ENCODE data around the gene NFX1. TPM values are rescaled to one million over a fixed set of nuclear protein-coding genes. Genes with fewer than 3 reads are reported as not detected.
A peak's percentile ranks its signal among the peaks of the same experiment; 100 is the strongest.

Gene NFX1
- total RNA-seq, 1 experiment from 2014 or later: 15.4 TPM

DNA sequence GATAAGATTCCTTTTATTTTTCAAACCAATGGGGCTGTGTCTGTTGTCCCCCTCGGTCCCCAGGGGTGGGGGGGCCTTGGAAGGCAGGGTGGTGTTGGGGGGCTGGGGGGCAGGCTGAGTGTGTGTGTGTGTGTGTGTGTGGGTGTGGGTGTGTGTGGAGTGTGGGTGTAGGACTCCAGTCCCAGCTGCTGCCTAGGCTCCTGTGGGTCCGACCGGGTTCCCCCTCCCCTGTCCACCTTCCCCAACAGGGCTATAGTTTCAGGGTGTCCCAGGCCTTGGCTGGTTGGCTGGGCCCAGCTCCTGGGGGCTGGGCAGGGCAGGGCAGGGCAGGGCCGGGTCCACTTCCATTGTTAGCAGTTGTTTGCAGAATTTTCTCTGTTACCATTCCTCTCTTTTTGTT, 2.1 kb upstream of the NFX1 start:
- no peak overlapping the region for H3K27ac ChIP-seq (ENCODE audit: low read length)
- H3K9me2 ChIP-seq (replicated peaks; ENCODE audit: low read length): no peaks in the 10 kb centered on the region
- H3F3A ChIP-seq (ENCODE audit: low read length, unreplicated experiment): peaks cover 6% of the 10 kb centered on the region
- CTCF ChIA-PET: no interaction called here
- H3K9ac ChIP-seq (ENCODE audit: low read length): no peak overlapping the region
- no peaks in the 10 kb centered on the region for H3K9me3 ChIP-seq (ENCODE audit: low read length)
- H3K27me3 ChIP-seq (ENCODE audit: low read length): no peaks in the 10 kb centered on the region
- H3K36me3 ChIP-seq (ENCODE audit: low read depth, low read length): peaks cover 3% of the 10 kb centered on the region
- TF ChIP-seq EZH2phosphoT487 (IDR thresholded peaks at IDR 0.05; ENCODE audit: borderline replicate concordance, low read length): no peak
- TF ChIP-seq CTCF (conservative IDR thresholded peaks at IDR 0.05; ENCODE audit: low read depth, low read length): no peak
- no peak for TF ChIP-seq EZH2 (IDR thresholded peaks at IDR 0.05; ENCODE audit: low read length, unreplicated experiment)
- BruUV-seq (replicated peaks): no TSS peak
- H3K4me2 ChIP-seq (ENCODE audit: low read length): no peak overlapping the region
- POLR2A ChIA-PET (ENCODE audit: unreplicated experiment): interaction anchor here (0.7 kb wide), 1 partner anchor 121 kb away, joined by 4 read pairs; the partner anchor contains the start of gene B4GALT1
- DNase-seq (no peak), ATAC-seq (no peak)
- H3K4me1 ChIP-seq (ENCODE audit: insufficient read depth, low read length): peaks cover 17% of the 10 kb centered on the region
- H3K79me2 ChIP-seq (ENCODE audit: low read length): peaks cover 29% of the 10 kb centered on the region
- H4K20me1 ChIP-seq (ENCODE audit: low read length): no peaks in the 10 kb centered on the region
- intact Hi-C loops (cut with micrococcal nuclease): no loop called here
- H3K4me3 ChIP-seq (ENCODE audit: low read length): no peak overlapping the region
- no peak overlapping the region for H2AFZ ChIP-seq (ENCODE audit: low read length)

GRCh38 chr9:33288828-33289483, 1.4 kb upstream of the NFX1 start:
- Histone ChIP-seq H3K79me2 (ENCODE audit: low read length) (peaks cover 36% of the 10 kb centered on the region), H3K4me3 (ENCODE audit: low read length) (no peak overlapping the region), H4K20me1 (ENCODE audit: low read length) (no peaks in the 10 kb centered on the region), H3K27me3 (ENCODE audit: low read length) (no peaks in the 10 kb centered on the region), H3K4me1 (ENCODE audit: insufficient read depth, low read length) (peaks cover 17% of the 10 kb centered on the region), H3F3A (ENCODE audit: low read length, unreplicated experiment) (peaks cover 6% of the 10 kb centered on the region), H3K9ac (ENCODE audit: low read length) (peak overlapping the region; percentile 98; the same call in 1 of the 2 replicates), H3K9me2 (replicated peaks; ENCODE audit: low read length) (no peaks in the 10 kb centered on the region), H3K36me3 (ENCODE audit: low read depth, low read length) (peaks cover 3% of the 10 kb centered on the region), H2AFZ (ENCODE audit: low read length) (no peak overlapping the region), H3K4me2 (ENCODE audit: low read length) (peak overlapping the region; percentile 89; the same call in 1 of the 2 replicates), H3K27ac (ENCODE audit: low read length) (no peak overlapping the region), H3K9me3 (ENCODE audit: low read length) (no peaks in the 10 kb centered on the region)
- intact Hi-C loops (cut with micrococcal nuclease): no loop called here
- ATAC-seq: no peak
- ChIA-PET CTCF (no interaction called here), POLR2A (ENCODE audit: unreplicated experiment) (no interaction called here)
- no TSS peak for BruUV-seq (replicated peaks)
- no peak for DNase-seq
- no peak for TF ChIP-seq CTCF (conservative IDR thresholded peaks at IDR 0.05; ENCODE audit: low read depth, low read length)
- TF ChIP-seq EZH2 (IDR thresholded peaks at IDR 0.05; ENCODE audit: low read length, unreplicated experiment): no peak
- TF ChIP-seq EZH2phosphoT487 (IDR thresholded peaks at IDR 0.05; ENCODE audit: borderline replicate concordance, low read length): no peak

DNA sequence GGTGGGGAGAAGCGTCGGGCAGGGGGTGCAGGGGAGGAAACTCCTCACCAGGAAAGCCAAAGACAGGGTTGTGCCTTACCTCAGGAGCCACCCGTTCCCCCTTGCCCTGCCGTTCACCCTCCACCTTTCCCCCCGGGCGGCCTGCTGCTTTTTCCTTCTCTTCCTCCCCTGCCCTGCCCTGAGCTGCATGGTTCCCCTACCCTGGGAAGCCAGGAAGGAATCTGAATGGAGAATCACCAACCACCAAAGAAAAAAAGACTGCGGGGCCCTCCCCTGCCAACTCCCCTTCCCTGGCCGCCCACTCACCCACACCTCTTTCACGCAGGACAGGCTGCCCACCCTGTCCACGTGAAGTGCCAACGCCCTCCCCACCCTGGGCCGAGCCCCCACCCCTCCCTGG, 820 bp upstream of the NFX1 start:
- peak overlapping the region; percentile 79; the same call in 1 of the 2 replicates for H3K4me3 ChIP-seq (ENCODE audit: low read length)
- no peak for DNase-seq
- H3K27ac ChIP-seq (ENCODE audit: low read length): peak overlapping the region; percentile 97
- H3K27me3 ChIP-seq (ENCODE audit: low read length): no peaks in the 10 kb centered on the region
- CTCF ChIA-PET: no interaction called here
- intact Hi-C loops (cut with micrococcal nuclease): no loop called here
- no peak overlapping the region for H2AFZ ChIP-seq (ENCODE audit: low read length)
- no peaks in the 10 kb centered on the region for H3K9me3 ChIP-seq (ENCODE audit: low read length)
- H3K9ac ChIP-seq (ENCODE audit: low read length): peak overlapping the region; percentile 98
- H3K9me2 ChIP-seq (replicated peaks; ENCODE audit: low read length): no peaks in the 10 kb centered on the region
- POLR2A ChIA-PET (ENCODE audit: unreplicated experiment): interaction anchor here (0.6 to 1.0 kb wide), 3 partner anchors 60 to 184 kb away, joined by 3 to 19 read pairs (median 4); partner anchors contain the start of gene NOL6
- H3F3A ChIP-seq (ENCODE audit: low read length, unreplicated experiment): peaks cover 6% of the 10 kb centered on the region
- H4K20me1 ChIP-seq (ENCODE audit: low read length): no peaks in the 10 kb centered on the region
- H3K79me2 ChIP-seq (ENCODE audit: low read length): peaks cover 41% of the 10 kb centered on the region
- ATAC-seq: no peak
- peaks cover 17% of the 10 kb centered on the region for H3K4me1 ChIP-seq (ENCODE audit: insufficient read depth, low read length)
- TF ChIP-seq EZH2 (IDR thresholded peaks at IDR 0.05; ENCODE audit: low read length, unreplicated experiment) (no peak), CTCF (conservative IDR thresholded peaks at IDR 0.05; ENCODE audit: low read depth, low read length) (no peak), EZH2phosphoT487 (IDR thresholded peaks at IDR 0.05; ENCODE audit: borderline replicate concordance, low read length) (no peak)
- BruUV-seq (replicated peaks): no TSS peak
- peaks cover 3% of the 10 kb centered on the region for H3K36me3 ChIP-seq (ENCODE audit: low read depth, low read length)
- peak overlapping the region; percentile 89 for H3K4me2 ChIP-seq (ENCODE audit: low read length)
